Measurements from ENCODE around the gene SLC35A4.
A peak's percentile ranks its signal among the peaks of the same experiment; 100 is the strongest.
"Not testable (repeated sequence)": the region's sequence is repeated elsewhere in the genome, so short reads cannot be mapped to it uniquely, and the experiment has no call there.

SLC35A4 gene

GRCh38 chr5:140558542-140558941, 6.1 kb upstream of the SLC35A4 start:
- DNase-seq = no peak

DNA sequence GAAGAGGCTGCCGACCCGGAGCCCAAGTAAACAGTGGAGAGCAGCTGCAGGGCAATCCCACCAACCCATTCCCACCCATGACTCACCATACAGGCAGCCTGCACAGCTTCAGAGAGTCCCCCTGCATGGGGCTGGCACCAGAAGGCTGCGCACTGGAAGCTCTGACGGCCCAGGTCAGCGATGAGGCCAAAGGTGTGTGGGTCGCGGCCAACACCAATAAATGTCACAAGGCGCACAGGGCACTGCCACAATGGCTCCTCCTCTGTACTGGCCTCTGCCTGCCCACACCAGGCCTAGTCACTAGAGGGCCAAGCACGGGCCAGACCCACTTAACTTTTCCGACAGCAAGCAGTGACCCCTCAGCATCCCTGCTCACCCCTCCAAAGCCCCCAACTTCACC, 4.4 kb upstream of the SLC35A4 start:
- DNase-seq = no peak

DNA sequence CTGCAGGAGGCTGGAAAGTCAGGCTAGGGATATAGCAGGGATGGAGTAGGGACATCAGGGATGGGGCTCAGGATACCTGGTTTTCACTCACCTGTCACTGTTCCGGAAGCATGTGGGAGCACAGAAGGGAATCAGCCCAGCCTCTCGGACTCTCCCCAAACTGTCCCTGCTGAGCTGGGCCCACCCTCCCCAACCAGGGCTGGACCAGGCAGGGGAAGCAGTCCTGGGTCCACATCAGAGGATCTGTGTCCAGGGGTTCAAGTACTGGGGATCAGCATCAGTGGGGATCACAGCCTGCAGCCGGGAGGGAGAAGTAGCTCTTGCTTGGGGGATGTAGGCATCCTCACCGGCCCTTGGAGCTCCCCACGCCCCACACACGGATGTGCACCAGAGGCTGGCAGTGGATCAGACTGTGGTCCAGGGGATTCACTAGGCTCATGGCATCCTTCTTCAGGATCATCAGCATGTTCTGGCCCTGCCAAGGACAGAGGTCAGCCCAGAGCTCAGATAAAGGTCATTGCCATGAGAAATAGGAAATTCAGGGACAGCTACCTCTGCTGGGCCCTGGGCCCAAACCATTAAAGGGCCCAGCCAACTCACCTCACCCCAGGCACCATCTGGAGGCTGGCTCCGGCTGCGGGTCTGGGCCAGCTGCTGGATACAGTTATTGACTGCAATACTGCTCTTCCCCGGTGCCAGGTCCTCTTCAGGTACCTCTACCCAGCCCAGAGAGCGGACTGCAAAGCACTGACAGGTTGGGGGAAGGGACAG, 2.7 kb upstream of the SLC35A4 start:
- DNase-seq = no peak

DNA sequence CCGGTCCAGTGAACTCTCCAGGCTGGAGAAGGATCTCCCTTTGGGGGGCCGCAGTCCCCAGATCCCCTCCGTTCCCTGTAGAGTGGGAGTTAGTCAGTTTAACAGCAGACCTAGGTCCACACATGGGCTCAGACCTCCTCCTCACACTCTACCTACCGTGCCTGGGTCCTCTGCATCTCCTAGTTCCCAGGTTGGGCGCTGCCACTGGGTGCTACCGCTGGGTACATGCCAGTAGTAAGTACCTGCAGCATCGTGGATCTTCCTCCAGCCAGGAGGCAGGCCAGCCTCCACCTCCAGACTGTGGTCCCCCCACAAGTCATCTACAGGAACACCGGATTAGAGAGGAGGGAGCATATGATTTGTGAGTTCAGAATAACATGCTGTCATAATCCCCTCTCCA, 1.0 kb upstream of the SLC35A4 start:
- DNase-seq = no peak

DNA sequence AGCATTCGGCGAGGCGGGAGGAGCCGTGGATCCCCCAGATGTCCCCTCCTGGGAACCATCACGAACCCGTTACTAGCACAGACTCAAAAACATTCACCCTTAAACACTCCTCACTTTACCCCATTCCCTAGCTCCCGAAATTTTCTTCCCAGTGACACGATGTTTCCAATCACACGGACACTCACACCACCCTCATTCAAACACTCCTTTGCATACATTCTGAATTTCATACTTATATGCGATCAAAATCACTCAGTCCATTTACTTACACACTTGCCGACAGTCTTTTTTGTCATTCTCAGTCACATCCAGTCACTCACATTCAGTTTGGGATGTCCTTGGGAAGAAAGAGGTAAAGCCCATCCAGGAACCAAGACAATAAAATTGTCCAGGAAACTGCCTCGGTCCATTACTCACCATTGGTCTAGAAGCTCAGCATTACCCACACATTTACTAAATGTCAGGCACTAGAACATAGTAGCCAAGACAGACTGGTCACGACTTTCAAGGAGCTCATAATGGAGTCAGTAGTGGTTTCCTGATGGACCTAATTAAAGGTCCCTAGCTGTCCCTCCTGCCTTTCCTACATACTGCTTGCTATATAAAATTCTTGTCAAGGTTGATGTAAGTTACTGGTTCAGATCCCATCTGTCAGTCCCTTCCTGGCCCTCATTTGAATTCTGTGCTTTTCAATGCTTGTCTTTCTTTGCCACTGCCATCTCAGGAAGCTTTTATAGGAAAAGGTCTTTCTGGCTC, 574 bp downstream of the SLC35A4 start:
- no peak for DNase-seq

GRCh38 chr5:140565780-140566095, 1.1 kb downstream of the SLC35A4 start:
- no peak for DNase-seq

GRCh38 chr5:140566665-140567064, 2.0 kb downstream of the SLC35A4 start:
- no peak for DNase-seq

DNA sequence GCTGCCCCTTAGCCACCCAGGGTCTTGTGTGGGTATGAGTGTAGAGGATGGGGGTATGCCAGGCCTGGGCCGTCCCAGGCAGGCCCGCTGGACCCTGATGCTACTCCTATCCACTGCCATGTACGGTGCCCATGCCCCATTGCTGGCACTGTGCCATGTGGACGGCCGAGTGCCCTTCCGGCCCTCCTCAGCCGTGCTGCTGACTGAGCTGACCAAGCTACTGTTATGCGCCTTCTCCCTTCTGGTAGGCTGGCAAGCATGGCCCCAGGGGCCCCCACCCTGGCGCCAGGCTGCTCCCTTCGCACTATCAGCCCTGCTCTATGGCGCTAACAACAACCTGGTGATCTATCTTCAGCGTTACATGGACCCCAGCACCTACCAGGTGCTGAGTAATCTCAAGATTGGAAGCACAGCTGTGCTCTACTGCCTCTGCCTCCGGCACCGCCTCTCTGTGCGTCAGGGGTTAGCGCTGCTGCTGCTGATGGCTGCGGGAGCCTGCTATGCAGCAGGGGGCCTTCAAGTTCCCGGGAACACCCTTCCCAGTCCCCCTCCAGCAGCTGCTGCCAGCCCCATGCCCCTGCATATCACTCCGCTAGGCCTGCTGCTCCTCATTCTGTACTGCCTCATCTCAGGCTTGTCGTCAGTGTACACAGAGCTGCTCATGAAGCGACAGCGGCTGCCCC, 2.6 kb downstream of the SLC35A4 start:
- no peak for DNase-seq

GRCh38 chr5:140567871-140568270, 3.2 kb downstream of the SLC35A4 start:
- DNase-seq = no peak

DNA sequence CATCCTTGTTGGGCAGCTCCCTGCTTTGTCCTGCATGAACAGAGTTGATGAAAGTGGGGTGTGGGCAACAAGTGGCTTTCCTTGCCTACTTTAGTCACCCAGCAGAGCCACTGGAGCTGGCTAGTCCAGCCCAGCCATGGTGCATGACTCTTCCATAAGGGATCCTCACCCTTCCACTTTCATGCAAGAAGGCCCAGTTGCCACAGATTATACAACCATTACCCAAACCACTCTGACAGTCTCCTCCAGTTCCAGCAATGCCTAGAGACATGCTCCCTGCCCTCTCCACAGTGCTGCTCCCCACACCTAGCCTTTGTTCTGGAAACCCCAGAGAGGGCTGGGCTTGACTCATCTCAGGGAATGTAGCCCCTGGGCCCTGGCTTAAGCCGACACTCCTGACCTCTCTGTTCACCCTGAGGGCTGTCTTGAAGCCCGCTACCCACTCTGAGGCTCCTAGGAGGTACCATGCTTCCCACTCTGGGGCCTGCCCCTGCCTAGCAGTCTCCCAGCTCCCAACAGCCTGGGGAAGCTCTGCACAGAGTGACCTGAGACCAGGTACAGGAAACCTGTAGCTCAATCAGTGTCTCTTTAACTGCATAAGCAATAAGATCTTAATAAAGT, 3.9 kb downstream of the SLC35A4 start:
- DNase-seq = no peak

GRCh38 chr5:140569197-140569596, 4.6 kb downstream of the SLC35A4 start:
- DNase-seq = no peak

DNA sequence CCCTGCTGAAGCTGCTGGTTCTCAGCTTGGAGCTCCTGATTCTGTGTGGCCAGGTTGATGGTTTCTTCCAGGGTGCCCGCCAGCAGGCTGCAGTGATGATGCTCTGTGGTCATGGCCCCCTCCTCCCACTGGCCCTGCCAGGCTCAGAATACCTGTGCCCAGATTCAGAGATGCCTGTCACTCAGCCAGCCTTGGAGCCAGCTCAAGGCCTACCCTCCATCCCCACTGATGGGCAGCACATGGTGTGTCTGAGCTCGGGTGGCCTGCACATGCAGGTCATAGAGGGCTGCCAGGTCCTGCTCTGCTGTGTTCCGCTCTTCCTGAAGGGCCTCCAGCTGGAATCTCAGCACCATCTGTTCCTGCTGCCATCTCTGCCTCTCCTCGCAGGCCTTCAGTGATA, 5.4 kb downstream of the SLC35A4 start:
- DNase-seq = no peak

- no peak for DNase-seq
Observed at GRCh38 chr5:140570488-140570887, 5.9 kb downstream of the SLC35A4 start.

GRCh38 chr5:140571105-140571504, 6.5 kb downstream of the SLC35A4 start:
- no peak for DNase-seq

DNA sequence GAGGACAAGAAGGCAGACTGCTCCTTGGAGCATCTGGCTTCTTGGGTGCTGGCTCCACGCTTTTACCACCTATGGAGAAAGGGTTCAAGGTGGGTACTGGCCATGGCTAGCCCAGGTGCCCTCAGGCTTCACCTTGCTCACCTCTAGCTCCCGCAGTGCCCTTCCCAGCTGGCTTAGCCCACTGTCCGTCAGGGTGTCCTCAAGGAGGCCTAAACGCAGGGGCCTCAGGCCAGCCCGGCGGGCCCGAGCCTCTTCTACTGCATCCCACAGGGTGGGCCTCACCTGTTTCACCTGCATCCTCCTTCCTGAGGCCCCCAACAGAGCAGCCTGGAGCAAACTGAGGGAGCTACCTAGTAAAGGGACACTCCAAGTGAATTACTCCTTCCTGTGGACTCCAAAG, 9.1 kb downstream of the SLC35A4 start:
- DNase-seq = no peak

- no peak for DNase-seq
Observed at GRCh38 chr5:140574165-140574564, 9.5 kb downstream of the SLC35A4 start.

DNA sequence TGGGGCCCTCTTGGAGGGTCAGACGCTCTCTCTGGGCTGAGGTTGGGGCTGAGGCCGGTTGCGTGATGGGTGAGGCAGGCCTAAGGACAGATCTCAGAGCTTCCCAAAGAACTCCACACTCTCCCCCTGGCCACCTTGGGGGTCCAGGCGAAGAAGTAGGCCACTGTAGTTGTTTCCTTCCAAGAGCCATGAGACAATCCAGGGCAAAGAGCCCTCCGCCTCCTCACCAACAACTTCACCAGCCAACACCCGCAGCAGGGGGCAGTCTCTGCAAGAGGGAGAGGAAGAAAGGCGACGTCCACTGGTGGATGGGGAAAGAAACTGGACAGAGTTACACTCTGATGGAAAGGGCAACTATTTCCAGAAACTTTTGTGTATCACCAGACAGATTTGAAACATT, 10.7 kb downstream of the SLC35A4 start:
- peak; percentile 39 for DNase-seq

GRCh38 chr5:140576776-140577201, 12.2 kb downstream of the SLC35A4 start:
- DNase-seq = peak; percentile 25

DNA sequence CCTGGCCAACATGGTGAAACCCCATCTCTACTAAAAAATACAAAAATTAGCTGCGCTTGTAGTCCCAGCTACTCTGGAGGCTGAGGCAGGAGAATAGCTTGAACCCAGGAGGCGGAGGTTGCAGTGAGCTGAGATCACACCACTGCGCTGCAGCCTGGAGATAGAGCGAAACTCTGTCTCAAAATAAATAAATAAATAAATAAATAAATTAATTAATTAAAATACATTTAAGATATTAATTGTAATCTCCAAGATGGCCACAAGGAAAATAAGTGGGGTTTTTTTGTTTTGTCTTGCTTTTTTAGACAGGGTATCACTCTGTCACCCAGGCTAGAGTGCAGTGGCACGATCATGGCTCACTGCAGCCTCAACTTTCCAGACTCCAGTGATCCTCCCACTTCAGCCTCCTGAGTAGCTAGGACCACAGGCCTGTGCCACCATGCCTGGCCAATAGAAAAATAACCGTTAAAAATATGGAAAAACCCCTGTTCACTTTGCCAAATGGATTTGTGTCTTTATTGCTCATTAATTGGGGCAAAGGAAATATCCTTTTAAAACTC, 14.6 kb downstream of the SLC35A4 start:
- DNase-seq = not testable (repeated sequence)

DNA sequence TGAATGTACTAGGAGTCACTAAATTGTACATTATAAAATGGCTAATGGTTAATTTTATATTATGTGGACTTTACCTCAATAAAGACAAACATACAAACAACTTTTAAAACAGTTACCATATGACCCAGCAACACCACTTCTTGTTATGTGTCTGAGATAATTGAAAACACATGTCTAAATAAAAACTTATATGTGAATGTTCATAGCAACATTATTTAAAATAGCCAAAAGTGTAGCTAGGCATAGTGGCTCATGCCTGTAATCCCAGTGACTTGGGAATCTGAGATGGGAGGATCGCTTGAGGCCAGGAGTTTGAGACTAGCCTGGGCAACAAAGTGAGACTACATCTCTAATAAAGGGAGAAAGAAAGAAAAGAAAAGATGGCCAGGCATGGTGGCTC, 22.9 kb downstream of the SLC35A4 start:
- no peak for DNase-seq

DNA sequence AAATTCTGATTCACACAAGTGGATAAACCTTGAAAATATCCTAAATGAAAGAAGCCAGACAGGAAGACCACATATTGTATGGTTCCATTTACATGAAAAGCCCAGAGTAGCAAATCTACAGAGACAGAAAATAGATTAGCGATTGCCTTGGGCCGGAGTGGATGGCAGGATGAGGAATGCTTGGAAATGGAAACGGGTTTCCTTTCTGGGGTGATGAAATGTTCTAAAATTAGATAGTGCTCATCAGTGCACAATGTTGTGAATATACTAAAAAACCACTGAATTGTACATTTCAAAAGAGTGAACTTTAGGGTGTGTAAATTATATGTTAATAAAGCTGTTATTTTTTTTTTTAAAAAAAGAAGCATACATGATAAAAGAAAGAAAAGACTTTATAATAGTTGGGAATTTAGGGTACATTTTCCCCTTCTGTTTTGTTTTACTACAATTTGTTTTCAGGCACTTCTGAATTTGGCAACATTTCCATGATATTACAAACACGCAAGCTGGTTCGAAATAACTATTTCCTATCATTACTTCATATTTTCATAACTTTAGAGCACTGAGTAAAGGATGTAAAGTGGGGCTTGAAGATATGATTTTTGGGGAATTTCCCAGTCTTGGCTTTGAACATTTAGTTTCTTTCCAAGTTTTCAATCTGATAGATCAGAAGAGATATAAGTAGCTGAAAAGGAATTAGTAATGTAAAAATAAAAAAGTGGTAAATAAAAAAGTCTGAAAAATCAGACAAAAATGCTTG, 23.9 kb downstream of the SLC35A4 start:
- DNase-seq = peak; percentile 23

GRCh38 chr5:140590861-140591260, 26.2 kb downstream of the SLC35A4 start:
- DNase-seq = no peak
